Breast epithelium (tissue), 3 donors: Measurements from ENCODE around the gene PLEKHN1.

Source experiments
- CTCF ChIP-seq, 3 donors: fragments of 450-650 bp; IDR thresholded peaks; one replicate each; pipeline ENCODE4 v1.5.1; 2016 to 2017; ENCODE audit warnings: antibody characterized with exemption in 3 of 3, mild to moderate bottlenecking in 3 of 3, moderate library complexity in 3 of 3
- POLR2A ChIP-seq: fragments of 450-650 bp; IDR thresholded peaks from one replicate; pipeline ENCODE4 v1.6.1; 2016; ENCODE audit warnings: antibody characterized with exemption, mild to moderate bottlenecking, moderate library complexity
- POLR2AphosphoS5 ChIP-seq, 3 donors: sonication (generic); formaldehyde crosslinking; IDR thresholded peaks; one replicate each; pipeline ENCODE4 v1.6.1; 2017; ENCODE audit warnings: antibody characterized with exemption in 3 of 3

GRCh38 chr1:985126-985525 lies 18.8 kb downstream of the PLEKHN1 start:
- TF ChIP-seq POLR2A, result no peak
- TF ChIP-seq CTCF (IDR thresholded peaks at IDR 0.05), result no peak
- no peak for TF ChIP-seq POLR2AphosphoS5 (IDR thresholded peaks at IDR 0.05)
